ENCODE measurements around the gene ISL1.

Gene ISL1

GRCh38 chr5:51386916-51387883 lies 4.0 kb downstream of the ISL1 start:
- no peak for DNase-seq (ENCODE audit: low read depth in 2 of 2)

- DNase-seq (ENCODE audit: low read depth in 2 of 2): no peak
Measured at GRCh38 chr5:51387884-51388275, 4.6 kb downstream of the ISL1 start.

GRCh38 chr5:51388488-51389287 lies 5.4 kb downstream of the ISL1 start:
- no peak for DNase-seq (ENCODE audit: low read depth in 2 of 2)

GRCh38 chr5:51389288-51389576 lies 6.0 kb downstream of the ISL1 start:
- DNase-seq (ENCODE audit: low read depth in 2 of 2): no peak

- no peak for DNase-seq (ENCODE audit: low read depth in 2 of 2)
Measured at GRCh38 chr5:51389577-51390463, 6.6 kb downstream of the ISL1 start.

GRCh38 chr5:51391175-51391574 lies 7.9 kb downstream of the ISL1 start:
- no peak for DNase-seq (ENCODE audit: low read depth in 2 of 2)

GRCh38 chr5:51392689-51393199 lies 9.5 kb downstream of the ISL1 start:
- DNase-seq (ENCODE audit: low read depth in 2 of 2): no peak

- no peak for DNase-seq (ENCODE audit: low read depth in 2 of 2)
Measured at GRCh38 chr5:51394609-51395008, 11.4 kb downstream of the ISL1 start.

- DNase-seq (ENCODE audit: low read depth in 2 of 2): no peak
Measured at GRCh38 chr5:51395245-51395644, 12.0 kb downstream of the ISL1 start.

GRCh38 chr5:51395666-51396356 lies 12.6 kb downstream of the ISL1 start:
- no peak for DNase-seq (ENCODE audit: low read depth in 2 of 2)

- no peak for DNase-seq (ENCODE audit: low read depth in 2 of 2)
Measured at GRCh38 chr5:51396797-51397196, 13.5 kb downstream of the ISL1 start.

- DNase-seq (ENCODE audit: low read depth in 2 of 2): no peak
Measured at GRCh38 chr5:51397996-51398395, 14.7 kb downstream of the ISL1 start.

GRCh38 chr5:51398875-51399642 lies 15.8 kb downstream of the ISL1 start:
- no peak for DNase-seq (ENCODE audit: low read depth in 2 of 2)

- no peak for DNase-seq (ENCODE audit: low read depth in 2 of 2)
Measured at GRCh38 chr5:51399643-51400006, 16.4 kb downstream of the ISL1 start.

- no peak for DNase-seq (ENCODE audit: low read depth in 2 of 2)
Measured at GRCh38 chr5:51404255-51404654, 21.0 kb downstream of the ISL1 start.

GRCh38 chr5:51411921-51412325 lies 28.7 kb downstream of the ISL1 start:
- no peak for DNase-seq (ENCODE audit: low read depth in 2 of 2)

- no peak for DNase-seq (ENCODE audit: low read depth in 2 of 2)
Measured at GRCh38 chr5:51414516-51414915, 31.3 kb downstream of the ISL1 start.

GRCh38 chr5:51416149-51416548 lies 32.9 kb downstream of the ISL1 start:
- no peak for DNase-seq (ENCODE audit: low read depth in 2 of 2)

- no peak for DNase-seq (ENCODE audit: low read depth in 2 of 2)
Measured at GRCh38 chr5:51433052-51433710, 49.9 kb downstream of the ISL1 start.

- no peak for DNase-seq (ENCODE audit: low read depth in 2 of 2)
Measured at GRCh38 chr5:51439232-51439631, 56.0 kb downstream of the ISL1 start.

Data from stimulated activated CD8-positive, alpha-beta memory T cell treated with anti-CD3 and anti-CD28 coated beads, Interleukin-7, amount 100 ng/mL, for 1 hour (primary cell).